HepG2 (cell line): ENCODE results near the gene NMNAT3. TPM values are rescaled to one million over a fixed set of nuclear protein-coding genes. Genes with fewer than 3 reads are reported as not detected.

ENCODE experiments used
- ATAC-seq: fragments of 200-7000 bp; cut with Tn5 transposase; 3 replicates; pipeline ENCODE4 v1.9.1; 2020; ENCODE audit warnings: mild to moderate bottlenecking, moderate library complexity
- BruUV-seq: library from RNA; stranded (reverse); fragments of 400-500 nt; replicated peaks from 2 replicates; lab custom pipeline; 2021; lab: Mats Ljungman, UMichigan
- CTCF ChIA-PET: fragments of 300-600 bp; formaldehyde crosslinking; extraction: SDS; loops from one replicate; lab custom pipeline; 2021; ENCODE audit warnings: low total read pairs, inconsistent platforms, low intra/inter-chr PET ratio; lab: Yijun Ruan, JAX
- POLR2A ChIA-PET: fragments of 350-600 bp; sonication (Branson Sonifier 250); formaldehyde crosslinking; loops from one replicate; lab custom pipeline; 2020; ENCODE audit warnings: antibody characterized with exemption, inconsistent platforms; lab: Yijun Ruan, JAX
- DNase-seq: peaks from one replicate; pipeline ENCODE4 v3.0.0-alpha.2; 2015; ENCODE audit warnings: low spot score
- FAIRE-seq: peaks from 3 replicates; lab custom pipeline; 2011; peaks lifted over from hg19 to GRCh38; lab: Jason Lieb, UNC
- H2AFZ ChIP-seq: one replicate; pipeline ENCODE4 v1.6.1; 2011; ENCODE audit warnings: low read length, inconsistent platforms
- H3K27ac ChIP-seq: fragments of 300-600 bp; 3 replicates; pipeline ENCODE4 v1.8.0; 2011; ENCODE audit warnings: mixed run types, mild to moderate bottlenecking, mixed read lengths, low read length, inconsistent platforms; ENCODE audit not compliant: insufficient read depth; ENCODE audit errors: extremely low read length
- H3K27me3 ChIP-seq, 2 experiments: fragments of 200-600 bp in 1 of 2; 2 replicates in 1 of 2; 3 replicates in 1 of 2; pipeline versions ENCODE4 v1.6.0 to v1.8.0; 2011; ENCODE audit warnings: low read length in 2 of 2, mild to moderate bottlenecking in 2 of 2, moderate library complexity in 2 of 2, inconsistent platforms in 1 of 2; ENCODE audit not compliant: insufficient read depth in 2 of 2, control insufficient read depth in 1 of 2
- H3K36me3 ChIP-seq, 2 experiments: fragments of 200-600 bp in 1 of 2; replicated peaks in 1 of 2; 2 replicates in 1 of 2; 3 replicates in 1 of 2; pipeline versions ENCODE4 v1.5.1 to v1.8.0; 2011; ENCODE audit warnings: low read length in 2 of 2, inconsistent platforms in 1 of 2; ENCODE audit not compliant: insufficient read depth in 2 of 2, control insufficient read depth in 1 of 2
- H3K4me1 ChIP-seq: 2 replicates; pipeline ENCODE4 v1.5.1; 2012; ENCODE audit warnings: low read length, inconsistent platforms; ENCODE audit not compliant: insufficient read depth
- H3K4me2 ChIP-seq: 2 replicates; pipeline ENCODE4 v1.6.0; 2011; ENCODE audit warnings: low read depth, low read length, inconsistent platforms
- H3K4me3 ChIP-seq, 3 experiments: fragments of 200-600 bp in 1 of 3; sonication (generic), shearing (Covaris generic) in 1 of 3; replicated peaks in 1 of 3; 2 replicates each; pipeline ENCODE4 v1.5.1; 2011 to 2016; ENCODE audit warnings: low read length in 3 of 3, inconsistent platforms in 2 of 3, low read depth in 2 of 3, mild to moderate bottlenecking in 2 of 3, control low read depth in 1 of 3, mixed read lengths in 1 of 3; ENCODE audit not compliant: insufficient read depth in 1 of 3
- H3K79me2 ChIP-seq: one replicate; pipeline ENCODE4 v1.6.1; 2011; ENCODE audit warnings: low read length, inconsistent platforms; ENCODE audit not compliant: insufficient read depth
- H3K9ac ChIP-seq: 2 replicates; pipeline ENCODE4 v1.6.0; 2011; ENCODE audit warnings: mild to moderate bottlenecking, low read depth, low read length, inconsistent platforms; ENCODE audit not compliant: insufficient read depth
- H3K9me3 ChIP-seq: 2 replicates; pipeline ENCODE4 v1.5.1; 2012; ENCODE audit warnings: mild to moderate bottlenecking, low read length
- H4K20me1 ChIP-seq: 2 replicates; pipeline ENCODE4 v1.6.0; 2011; ENCODE audit warnings: inconsistent platforms, mild to moderate bottlenecking, low read length, moderate library complexity; ENCODE audit not compliant: insufficient read depth
- ARID5B ChIP-seq: IDR thresholded peaks from 2 replicates; pipeline ENCODE4 v1.4.0; 2020; ENCODE audit warnings: mild to moderate bottlenecking, missing genetic modification reagents
- CBX1 ChIP-seq: IDR thresholded peaks from one replicate; pipeline ENCODE4 v1.6.1; 2016; ENCODE audit warnings: antibody characterized with exemption, low read depth
- ELF3 ChIP-seq: IDR thresholded peaks from 2 replicates; pipeline ENCODE4 v1.6.1; 2016; ENCODE audit warnings: missing genetic modification reagents, missing compliant biosample characterization
- HMGA1 ChIP-seq: sonication (generic); formaldehyde crosslinking; conservative IDR thresholded peaks from 2 replicates; pipeline ENCODE4 v1.4.0; 2020; ENCODE audit warnings: missing genetic modification reagents
- KAT2B ChIP-seq: fragments of 150-350 bp; IDR thresholded peaks from 2 replicates; pipeline ENCODE4 v1.6.1; 2014; ENCODE audit warnings: low read depth, low read length, borderline replicate concordance
- MTERF4 ChIP-seq: sonication (generic); formaldehyde crosslinking; IDR thresholded peaks from 2 replicates; pipeline ENCODE4 v1.8.0; 2023; ENCODE audit warnings: mild to moderate bottlenecking, missing genetic modification reagents
- RARG ChIP-seq: sonication (generic); formaldehyde crosslinking; IDR thresholded peaks from 2 replicates; pipeline ENCODE4 v1.4.0; 2020; ENCODE audit warnings: low read depth, mild to moderate bottlenecking, missing genetic modification reagents
- RFXANK ChIP-seq: IDR thresholded peaks from 2 replicates; pipeline ENCODE4 v1.6.1; 2016
- SMAD9 ChIP-seq: sonication (generic); formaldehyde crosslinking; IDR thresholded peaks from 2 replicates; pipeline ENCODE4 v1.5.1; 2020; ENCODE audit warnings: mild to moderate bottlenecking, missing genetic modification reagents
- TCF7L2 ChIP-seq: IDR thresholded peaks from 2 replicates; pipeline ENCODE4 v1.6.1; 2011; ENCODE audit warnings: mild to moderate bottlenecking, low read depth, low read length, moderate library complexity
- TP53 ChIP-seq: sonication (generic); formaldehyde crosslinking; conservative IDR thresholded peaks from 2 replicates; pipeline ENCODE4 v1.4.0; 2020; ENCODE audit warnings: missing genetic modification reagents
- ZNF143 ChIP-seq: sonication (generic); formaldehyde crosslinking; IDR thresholded peaks from 2 replicates; pipeline ENCODE4 v1.4.0; 2020; ENCODE audit warnings: missing genetic modification reagents
- ZNF644 ChIP-seq: IDR thresholded peaks from 2 replicates; pipeline ENCODE4 v1.6.1; 2016; ENCODE audit warnings: low read depth
- ZNF775 ChIP-seq: sonication (generic); formaldehyde crosslinking; IDR thresholded peaks from 2 replicates; pipeline ENCODE4 v1.4.0; 2020; ENCODE audit warnings: missing genetic modification reagents, mild to moderate bottlenecking, moderate library complexity, borderline replicate concordance
- WGBS: methylation state at CpG from one replicate; pipeline ENCODE4 v1.1.6; 2017; ENCODE audit warnings: low lambda C conversion rate; 5-methylcytosine and 5-hydroxymethylcytosine counted together
- in situ Hi-C: cut with HindIII; loops from 2 replicates; pipeline ENCODE4 v1.10.0; 2017; ENCODE audit warnings: low pct_unique_long_range_greater_than_20kb; ENCODE audit not compliant: extremely low pct_ligation_motif_present
- intact Hi-C: fragments of 100-400 bp; cut with micrococcal nuclease; formaldehyde crosslinking; loops from one replicate; pipeline ENCODE4 v1.10.0; 2022; ENCODE audit not compliant: unreplicated experiment
- polyA plus RNA-seq, 8 experiments: library from polyadenylated mRNA; depleted of rRNA in 3 of 8; stranded (reverse) in 7 of 8; unstranded in 1 of 8; fragments of >200 nt; fragmentation: Illumina TruSeq in 4 of 8; extraction: Trizol in 4 of 8; gene quantifications; 2 replicates each; pipeline versions ENCODE4 v1.2.1 to v1.2.3, GENCODE V29; 2011 to 2016; ENCODE audit warnings: low read depth in 4 of 8, missing spikeins in 1 of 8, mixed read lengths in 1 of 8; ENCODE audit not compliant: insufficient read depth in 1 of 8
- total RNA-seq, 5 experiments: library from RNA; depleted of rRNA; stranded (reverse); fragments of >200 nt; fragmentation: Illumina TruSeq; extraction: Trizol; gene quantifications; 2 replicates each; pipeline ENCODE4 v1.2.3, GENCODE V29; 2016; ENCODE audit warnings: low read depth in 1 of 5

NMNAT3 gene
- total and polyA plus RNA-seq, 2 of the 13 experiments (the other 11 are each of a cell fraction or from before 2014, with no cell fraction given): 6.1 to 7.0 TPM

GRCh38 chr3:139534455-139534812, 143.3 kb downstream of the NMNAT3 start:
- Histone ChIP-seq H3K27me3 (no peaks in the 10 kb centered on the region), H3K36me3 (no peaks in the 10 kb centered on the region), H3K9ac (no peak overlapping the region), H3K4me3 (no peak overlapping the region), H3K79me2 (no peaks in the 10 kb centered on the region), H3K9me3 (no peaks in the 10 kb centered on the region), H4K20me1 (no peaks in the 10 kb centered on the region), H3K4me1 (peaks cover 43% of the 10 kb centered on the region), H3K27ac (no peak overlapping the region), H2AFZ (no peak overlapping the region), H3K4me2 (no peak overlapping the region)
- FAIRE-seq (no peak), ATAC-seq (no peak), DNase-seq (no peak)
- ChIA-PET CTCF (no interaction called here), POLR2A (no interaction called here)
- TF ChIP-seq TP53 (no peak), MTERF4 (CRISPR knock-in tag) (no peak), CBX1 (no peak), SMAD9 (no peak), ZNF644 (no peak), RARG (CRISPR knock-in tag) (no peak), TCF7L2 (no peak), KAT2B (no peak), RFXANK (no peak), ZNF775 (CRISPR knock-in tag) (no peak), ELF3 (no peak), ZNF143 (CRISPR knock-in tag) (no peak), ARID5B (CRISPR knock-in tag) (no peak), HMGA1 (CRISPR knock-in tag) (no peak)
- no TSS peak for BruUV-seq
- in situ Hi-C loops: no loop called here
- intact Hi-C loops: no loop called here
- 71% methylated on average over 1 of the region's 1 CpG for WGBS
